ENCODE measurements around the gene MMP15. TPM values are rescaled to one million over a fixed set of nuclear protein-coding genes. Genes with fewer than 3 reads are reported as not detected.

Gene MMP15
- polyA plus RNA-seq, 1 of the 3 experiments (the other 2 are of a cell fraction), result 3.1 TPM

- Histone ChIP-seq H2AFZ (ENCODE audit: low read depth) (no peak overlapping the region), H3K36me3 (replicated peaks in 1 of 2; ENCODE audit: control insufficient read depth in 1 of 2, insufficient read depth in 2 of 2, low read length in 1 of 2) (no peaks in the 10 kb centered on the region), H3K79me2 (ENCODE audit: insufficient read depth) (no peaks in the 10 kb centered on the region), H3K4me1 (ENCODE audit: control insufficient read depth in 1 of 2, insufficient read depth in 2 of 2, low read depth in 1 of 2, low read length in 1 of 2) (peaks cover 0 to 10% of the 10 kb centered on the region in 2 experiments; a peak in 1 of 4 replicates), H3K9me2 (no peaks in the 10 kb centered on the region), H4K20me1 (ENCODE audit: insufficient read depth) (no peaks in the 10 kb centered on the region), H3F3A (replicated peaks; ENCODE audit: insufficient read depth) (no peaks in the 10 kb centered on the region), H3K9ac (no peak overlapping the region), H3K27me3 (ENCODE audit: insufficient read depth) (no peaks in the 10 kb centered on the region; the same call in 1 of the 2 replicates), H3K4me3 (ENCODE audit: low read depth in 2 of 2, low read length in 1 of 2) (no peak overlapping the region), H3K4me2 (no peak overlapping the region), H3K9me3 (no peaks in the 10 kb centered on the region), H3K27ac (ENCODE audit: low read depth in 2 of 2, low read length in 1 of 2) (no peak overlapping the region)
- TF ChIP-seq YY1 (IDR thresholded peaks at IDR 0.05; ENCODE audit: low read depth), result no peak
- TF ChIP-seq MXI1 (IDR thresholded peaks at IDR 0.05; ENCODE audit: low read depth, low read length), result no peak
- TF ChIP-seq SMC3 (IDR thresholded peaks at IDR 0.05; ENCODE audit: low read depth, low read length), result no peak
- no peak for TF ChIP-seq PBX3 (IDR thresholded peaks at IDR 0.05)
- no peak for TF ChIP-seq POLR2AphosphoS5 (IDR thresholded peaks at IDR 0.05; ENCODE audit: low read depth, low read length)
- TF ChIP-seq TCF12 (IDR thresholded peaks at IDR 0.05), result no peak
- no peak for TF ChIP-seq JUND (IDR thresholded peaks at IDR 0.05)
- no peak for TF ChIP-seq CTCF (IDR thresholded peaks at IDR 0.05)
- POLR2A ChIA-PET, result no interaction called here
- 83% methylated on average over 5 of the region's 5 CpGs for WGBS (ENCODE audit: low lambda C conversion rate)
- DNase-seq, result no peak
- CTCF ChIA-PET, result interaction anchor here (1.0 kb wide), 1 partner anchor 39 kb away, joined by 3 read pairs; no protein-coding TSS in a partner anchor
Measured at GRCh38 chr16:57982385-57982784, 43.2 kb upstream of the MMP15 start.

- peak overlapping the region; percentile 78 for H3K4me2 ChIP-seq
- H3K9me2 ChIP-seq, result no peaks in the 10 kb centered on the region
- no peaks in the 10 kb centered on the region for H3K27me3 ChIP-seq (ENCODE audit: insufficient read depth)
- no peaks in the 10 kb centered on the region for H4K20me1 ChIP-seq (ENCODE audit: insufficient read depth)
- ChIA-PET CTCF (interaction anchor here (0.7 to 1.4 kb wide), 3 partner anchors 15 to 409 kb away, joined by 3 to 4 read pairs (median 3); no protein-coding TSS in a partner anchor), POLR2A (no interaction called here)
- 44% methylated on average over 31 of the region's 64 CpGs for WGBS (ENCODE audit: low lambda C conversion rate)
- H3K36me3 ChIP-seq (replicated peaks in 1 of 2; ENCODE audit: control insufficient read depth in 1 of 2, insufficient read depth in 2 of 2, low read length in 1 of 2), result no peaks in the 10 kb centered on the region
- H3K9me3 ChIP-seq, result no peaks in the 10 kb centered on the region
- H3K9ac ChIP-seq, result peak overlapping the region; percentile 36; the same call in 1 of the 2 replicates
- H2AFZ ChIP-seq (ENCODE audit: low read depth), result peak overlapping the region; percentile 85; the same call in 1 of the 2 replicates
- TF ChIP-seq SIN3A (IDR thresholded peaks at IDR 0.05; ENCODE audit: borderline replicate concordance, low read depth, low read length) (no peak), MAX (IDR thresholded peaks at IDR 0.05; ENCODE audit: low read depth) (no peak), FOXJ3 (CRISPR knock-in tag; IDR thresholded peaks at IDR 0.05) (no peak), ZBTB33 (IDR thresholded peaks at IDR 0.05; ENCODE audit: borderline replicate concordance, low read depth) (no peak), RXRA (IDR thresholded peaks at IDR 0.05; ENCODE audit: borderline replicate concordance, low read depth) (no peak)
- peak; percentile 96 for DNase-seq
- H3F3A ChIP-seq (replicated peaks; ENCODE audit: insufficient read depth), result no peaks in the 10 kb centered on the region
- H3K4me3 ChIP-seq (ENCODE audit: low read depth in 2 of 2, low read length in 1 of 2), result peak overlapping the region; percentile 54 to 64
- no peaks in the 10 kb centered on the region for H3K79me2 ChIP-seq (ENCODE audit: insufficient read depth)
- H3K27ac ChIP-seq (ENCODE audit: low read depth in 2 of 2, low read length in 1 of 2), result no peak overlapping the region
- H3K4me1 ChIP-seq (ENCODE audit: control insufficient read depth in 1 of 2, insufficient read depth in 2 of 2, low read depth in 1 of 2, low read length in 1 of 2), result peaks cover 0 to 16% of the 10 kb centered on the region in 2 experiments; a peak in 1 of 4 replicates
Measured at GRCh38 chr16:57984443-57985203, 40.9 kb upstream of the MMP15 start.
